Nucleus accumbens (tissue), 56 donors: ENCODE data around the gene RAMP2.
A peak's percentile ranks its signal among the peaks of the same experiment; 100 is the strongest.
"Not testable (repeated sequence)": the region's sequence is repeated elsewhere in the genome, so short reads cannot be mapped to it uniquely, and the experiment has no call there.

Experiments
- DNase-seq, 56 donors: peaks; one replicate each; lab custom pipeline; 2025; lab: John Stamatoyannopoulos, UW

RAMP2 gene

GRCh38 chr17:42760652-42761581 is at the start of gene RAMP2:
TSS of gene RAMP2 (plus strand) at chr17:42761227. CDS start at chr17:42761262, 35 bp downstream.
- DNase-seq, result peak in 2 of 56 donors; percentile 18 to 54

- peak in 20 of 56 donors; percentile 2 to 42 (median 12) for DNase-seq
These were observed 39.9 kb upstream of the RAMP2 start for GRCh38 chr17:42720996-42721583.

GRCh38 chr17:42723636-42724035 is 37.4 kb upstream of the RAMP2 start:
- no peak for DNase-seq

- DNase-seq, result no peak
These were observed 35.9 kb upstream of the RAMP2 start for GRCh38 chr17:42725143-42725542.

- DNase-seq, result no peak
These were observed 20.3 kb upstream of the RAMP2 start for GRCh38 chr17:42740699-42741098.

- not testable (repeated sequence) for DNase-seq
These were observed 18.1 kb upstream of the RAMP2 start for GRCh38 chr17:42742916-42743315.

- DNase-seq, result no peak
These were observed 17.3 kb upstream of the RAMP2 start for GRCh38 chr17:42743595-42744282.

GRCh38 chr17:42744283-42744805 is 16.7 kb upstream of the RAMP2 start:
- DNase-seq, result peak in 39 of 56 donors; percentile 34 to 83 (median 64)

- DNase-seq, result peak in 55 of 56 donors; percentile 22 to 91 (median 85)
These were observed 16.0 kb upstream of the RAMP2 start, which contains the start of gene EZH1 for GRCh38 chr17:42744806-42745617. TSS of gene EZH1 (minus strand) at chr17:42745040. CDS start at chr17:42728941, 16,099 bp downstream.

GRCh38 chr17:42748202-42748907 is 12.7 kb upstream of the RAMP2 start:
- peak in 1 of 56 donors; percentile 1 for DNase-seq

- DNase-seq, result peak in 4 of 56 donors; percentile 15 to 27 (median 22)
These were observed 11.9 kb upstream of the RAMP2 start for GRCh38 chr17:42748908-42749798.

- DNase-seq, result peak in 1 of 56 donors; percentile 11
These were observed 10.2 kb upstream of the RAMP2 start for GRCh38 chr17:42750739-42751344.

GRCh38 chr17:42751628-42752027 is 9.4 kb upstream of the RAMP2 start:
- no peak for DNase-seq

GRCh38 chr17:42754782-42755181 is 6.2 kb upstream of the RAMP2 start:
- DNase-seq, result no peak

GRCh38 chr17:42759982-42760651 is 910 bp upstream of the RAMP2 start:
- no peak for DNase-seq

GRCh38 chr17:42761638-42762037 is 611 bp downstream of the RAMP2 start:
- DNase-seq, result no peak

GRCh38 chr17:42766124-42766523 is 5.1 kb downstream of the RAMP2 start:
- DNase-seq, result no peak
